Measurements from ENCODE around the gene BCKDHA.

DNA sequence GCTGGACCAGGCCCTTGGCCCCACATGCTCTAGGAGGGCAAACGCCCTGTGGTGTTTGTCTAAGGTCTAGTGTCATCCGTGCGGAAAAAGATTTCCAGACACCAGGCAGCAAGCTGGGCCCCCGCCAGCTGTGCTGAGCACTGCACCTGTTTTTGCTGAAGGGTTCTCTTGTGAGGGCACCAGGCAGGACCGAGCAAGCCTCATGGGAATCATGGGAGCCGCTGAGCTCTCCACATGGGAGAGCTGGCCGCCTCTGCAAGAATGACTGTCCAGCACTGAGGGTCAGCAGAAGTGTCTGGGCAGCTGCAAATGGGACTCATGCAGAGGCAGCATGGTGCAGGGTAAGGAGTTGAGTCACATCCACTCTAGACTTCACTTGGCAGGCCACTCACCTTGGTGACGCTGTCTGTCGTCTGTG is 17.5 kb downstream of the BCKDHA start:
- TF ChIP-seq POLR2A (IDR thresholded peaks at IDR 0.05; ENCODE audit: low read depth, low read length) (no peak), POLR2AphosphoS5 (IDR thresholded peaks at IDR 0.05; ENCODE audit: low read depth, low read length) (no peak), TAF1 (IDR thresholded peaks at IDR 0.05; ENCODE audit: borderline replicate concordance, low read depth, low read length) (no peak)

Measured in GM12892 (cell line).